ENCODE measurements around the gene FOXJ3. TPM values are rescaled to one million over a fixed set of nuclear protein-coding genes. Genes with fewer than 3 reads are reported as not detected.

Gene FOXJ3
- total RNA-seq, 4 donors from 2014 or later: 39.4 to 81.0 (median 56.3) TPM

GRCh38 chr1:42138586-42138985, 196.4 kb downstream of the FOXJ3 start:
- no peak for TF ChIP-seq CTCF (IDR thresholded peaks at IDR 0.05 in 4 of 5, conservative IDR thresholded peaks at IDR 0.05 in 1 of 5)
- TF ChIP-seq POLR2A (IDR thresholded peaks at IDR 0.05): no peak
- Histone ChIP-seq H3K27me3 (peaks cover 0 to 12% (median 11%) of the 10 kb centered on the region in 3 donors), H3K4me3 (no peak overlapping the region), H3K36me3 (no peaks in the 10 kb centered on the region), H3K27ac (no peak overlapping the region), H3K4me1 (no peaks in the 10 kb centered on the region), H3K9me3 (no peaks in the 10 kb centered on the region)
- intact Hi-C loops (cut with DNase I; ENCODE audit: low total_unique reads) (no loop called here), in situ Hi-C loops (cut with MboI; ENCODE audit: low sequenced_read_pairs in 4 of 4) (loop anchor here in 1 of 4 donors (25.0 kb wide), 2 partner anchors 599 to 924 kb away; partner anchors contain the start of gene CLDN19)
- ATAC-seq (no peak), DNase-seq (no peak)

GRCh38 chr1:42137766-42138165, 197.3 kb downstream of the FOXJ3 start:
- H3K27me3 ChIP-seq: peaks cover 0 to 6% (median 5%) of the 10 kb centered on the region in 3 donors
- ATAC-seq (no peak), DNase-seq (no peak)
- in situ Hi-C loops (cut with MboI; ENCODE audit: low sequenced_read_pairs in 4 of 4): loop anchor here in 1 of 4 donors (25.0 kb wide), 2 partner anchors 600 to 925 kb away; partner anchors contain the start of gene CLDN19
- no peak overlapping the region for H3K4me3 ChIP-seq
- intact Hi-C loops (cut with DNase I; ENCODE audit: low total_unique reads): no loop called here
- H3K36me3 ChIP-seq: no peaks in the 10 kb centered on the region
- H3K4me1 ChIP-seq: no peaks in the 10 kb centered on the region
- TF ChIP-seq POLR2A (IDR thresholded peaks at IDR 0.05) (no peak), CTCF (IDR thresholded peaks at IDR 0.05 in 4 of 5, conservative IDR thresholded peaks at IDR 0.05 in 1 of 5) (no peak)
- no peak overlapping the region for H3K27ac ChIP-seq
- H3K9me3 ChIP-seq: no peaks in the 10 kb centered on the region

GRCh38 chr1:42136466-42136865, 198.6 kb downstream of the FOXJ3 start:
- TF ChIP-seq POLR2A (IDR thresholded peaks at IDR 0.05) (no peak), CTCF (IDR thresholded peaks at IDR 0.05 in 4 of 5, conservative IDR thresholded peaks at IDR 0.05 in 1 of 5) (no peak)

DNA sequence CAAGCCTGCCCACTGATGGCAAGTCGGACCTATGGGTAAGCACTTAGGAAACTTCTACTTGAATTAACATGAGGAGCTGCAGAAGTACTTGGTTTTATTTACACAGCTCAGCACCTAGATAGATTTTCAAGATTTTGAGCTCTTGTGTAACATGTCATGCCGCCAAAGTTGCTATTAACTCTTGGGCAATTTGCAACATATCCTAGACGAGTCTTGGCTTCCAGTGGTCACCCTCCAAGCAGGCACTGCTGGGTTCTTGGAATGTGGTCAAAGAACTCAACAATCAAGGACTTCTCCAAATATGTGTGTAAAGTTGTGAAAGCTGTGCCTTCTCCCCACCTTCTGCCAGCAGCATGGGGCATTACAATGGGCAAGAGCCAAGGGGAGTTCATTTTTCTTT, 199.6 kb downstream of the FOXJ3 start:
- H3K27ac ChIP-seq: no peak overlapping the region
- DNase-seq: no peak
- no peak for TF ChIP-seq POLR2A (IDR thresholded peaks at IDR 0.05)
- TF ChIP-seq CTCF (IDR thresholded peaks at IDR 0.05 in 4 of 5, conservative IDR thresholded peaks at IDR 0.05 in 1 of 5): no peak
- no peak for ATAC-seq
- H3K4me1 ChIP-seq: no peaks in the 10 kb centered on the region
- no peaks in the 10 kb centered on the region for H3K9me3 ChIP-seq
- no peak overlapping the region for H3K4me3 ChIP-seq
- in situ Hi-C loops (cut with MboI; ENCODE audit: low sequenced_read_pairs in 4 of 4): loop anchor here in 1 of 4 donors (25.0 kb wide), 2 partner anchors 602 to 927 kb away; partner anchors contain the start of gene CLDN19
- peaks cover 0 to 1% (median 0%) of the 10 kb centered on the region in 3 donors for H3K27me3 ChIP-seq
- H3K36me3 ChIP-seq: no peaks in the 10 kb centered on the region
- intact Hi-C loops (cut with DNase I; ENCODE audit: low total_unique reads): no loop called here

More at GRCh38 chr1:42136466-42136865, 198.6 kb downstream of the FOXJ3 start:
- no peak overlapping the region for H3K4me3 ChIP-seq
- H3K36me3 ChIP-seq: no peaks in the 10 kb centered on the region
- H3K9me3 ChIP-seq: no peaks in the 10 kb centered on the region
- DNase-seq (no peak), ATAC-seq (no peak)
- in situ Hi-C loops (cut with MboI; ENCODE audit: low sequenced_read_pairs in 4 of 4): loop anchor here in 1 of 4 donors (25.0 kb wide), 2 partner anchors 601 to 926 kb away; partner anchors contain the start of gene CLDN19
- H3K27ac ChIP-seq: no peak overlapping the region
- intact Hi-C loops (cut with DNase I; ENCODE audit: low total_unique reads): no loop called here
- no peaks in the 10 kb centered on the region for H3K4me1 ChIP-seq
- peaks cover 0 to 4% (median 0%) of the 10 kb centered on the region in 3 donors for H3K27me3 ChIP-seq
